OCI-LY3 (cell line): ENCODE measurements around the gene OPCML.

ENCODE experiments used
- H2AFZ ChIP-seq: fragments of 200-600, 300-600 bp; shearing (Covaris generic); 2 replicates; pipeline ENCODE4 v1.6.0; 2014; ENCODE audit warnings: antibody characterized with exemption, low read depth, low read length
- H3K27ac ChIP-seq: fragments of 200-600, 300-600 bp; sonication (generic); 2 replicates; pipeline ENCODE4 v1.5.1; 2014; ENCODE audit warnings: mild to moderate bottlenecking, low read length, moderate library complexity, mixed read lengths
- H3K27me3 ChIP-seq: fragments of 200-600, 300-600 bp; sonication (generic); 2 replicates; pipeline ENCODE4 v1.6.1; 2014; ENCODE audit warnings: low read depth, low read length, mixed read lengths
- H3K36me3 ChIP-seq: fragments of 200-600, 300-600 bp; sonication (generic); replicated peaks from 2 replicates; pipeline ENCODE3; 2014; ENCODE audit warnings: low read depth, low read length, mixed read lengths
- H3K4me1 ChIP-seq: fragments of 300-600, 200-600 bp; sonication (generic); 2 replicates; pipeline ENCODE4 v1.6.1; 2014; ENCODE audit warnings: low read length, mixed read lengths
- H3K4me2 ChIP-seq: fragments of 200-600, 300-600 bp; sonication (generic); 2 replicates; pipeline ENCODE4 v1.6.1; 2014; ENCODE audit warnings: low read length, mixed read lengths
- H3K4me3 ChIP-seq: fragments of 300-600, 200-600 bp; sonication (generic); 2 replicates; pipeline ENCODE4 v1.5.1; 2014; ENCODE audit warnings: antibody characterized with exemption, mild to moderate bottlenecking, low read length, moderate library complexity
- H3K79me2 ChIP-seq: fragments of 300-600, 200-600 bp; shearing (Covaris generic); 2 replicates; pipeline ENCODE4 v1.6.1; 2014; ENCODE audit warnings: mild to moderate bottlenecking, low read length, mixed read lengths
- H3K9ac ChIP-seq: fragments of 300-600, 200-600 bp; shearing (Covaris generic); 2 replicates; pipeline ENCODE4 v1.6.0; 2014; ENCODE audit warnings: mild to moderate bottlenecking, low read length, moderate library complexity
- H3K9me3 ChIP-seq: fragments of 200-600, 300-600 bp; shearing (Covaris generic); 2 replicates; pipeline ENCODE4 v1.6.1; 2014; ENCODE audit warnings: low read length, mixed read lengths; ENCODE audit not compliant: insufficient read depth
- H4K20me1 ChIP-seq: fragments of 200-600, 300-600 bp; sonication (generic); 2 replicates; pipeline ENCODE4 v1.6.1; 2016; ENCODE audit warnings: low read length, mixed read lengths; ENCODE audit not compliant: insufficient read depth
- EZH2phosphoT487 ChIP-seq: fragments of 200-600 bp; shearing (Covaris generic); IDR thresholded peaks from 2 replicates; pipeline ENCODE4 v1.6.1; 2018; ENCODE audit warnings: antibody characterized with exemption, mixed run types, low read depth
- TF ChIP-seq, protein P1 (sequence below): fragments of 200-600, 300-600 bp; sonication (generic); IDR thresholded peaks from 2 replicates; pipeline ENCODE4 v1.5.1; 2014; ENCODE audit warnings: antibody characterized with exemption, low read length, low read depth

Gene OPCML

DNA sequence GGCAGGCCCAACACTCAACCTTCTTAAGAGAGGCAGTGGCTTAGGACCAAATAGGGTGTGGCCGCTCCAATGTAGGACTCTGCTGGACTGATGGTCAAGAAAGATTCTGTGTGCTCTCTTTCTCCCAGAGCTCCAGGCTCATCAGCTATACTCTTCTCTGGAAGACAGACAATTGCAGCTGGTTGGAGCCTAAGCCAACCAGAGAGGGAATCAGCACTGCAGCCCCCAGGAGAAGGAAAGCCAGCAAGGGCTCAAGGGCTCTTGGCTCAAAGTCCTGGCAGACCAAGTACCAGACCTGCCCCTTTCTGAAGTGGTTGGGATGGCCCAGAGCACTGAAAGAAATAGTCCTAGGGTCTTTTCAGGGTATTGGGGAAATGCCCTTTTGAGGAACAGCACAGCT lies 1084.5 kb downstream of the OPCML start:
- H3K27me3 ChIP-seq: no peaks in the 10 kb centered on the region
- H4K20me1 ChIP-seq: no peaks in the 10 kb centered on the region
- H3K79me2 ChIP-seq: no peaks in the 10 kb centered on the region
- TF ChIP-seq EZH2phosphoT487: no peak
- TF ChIP-seq, protein P1, sequence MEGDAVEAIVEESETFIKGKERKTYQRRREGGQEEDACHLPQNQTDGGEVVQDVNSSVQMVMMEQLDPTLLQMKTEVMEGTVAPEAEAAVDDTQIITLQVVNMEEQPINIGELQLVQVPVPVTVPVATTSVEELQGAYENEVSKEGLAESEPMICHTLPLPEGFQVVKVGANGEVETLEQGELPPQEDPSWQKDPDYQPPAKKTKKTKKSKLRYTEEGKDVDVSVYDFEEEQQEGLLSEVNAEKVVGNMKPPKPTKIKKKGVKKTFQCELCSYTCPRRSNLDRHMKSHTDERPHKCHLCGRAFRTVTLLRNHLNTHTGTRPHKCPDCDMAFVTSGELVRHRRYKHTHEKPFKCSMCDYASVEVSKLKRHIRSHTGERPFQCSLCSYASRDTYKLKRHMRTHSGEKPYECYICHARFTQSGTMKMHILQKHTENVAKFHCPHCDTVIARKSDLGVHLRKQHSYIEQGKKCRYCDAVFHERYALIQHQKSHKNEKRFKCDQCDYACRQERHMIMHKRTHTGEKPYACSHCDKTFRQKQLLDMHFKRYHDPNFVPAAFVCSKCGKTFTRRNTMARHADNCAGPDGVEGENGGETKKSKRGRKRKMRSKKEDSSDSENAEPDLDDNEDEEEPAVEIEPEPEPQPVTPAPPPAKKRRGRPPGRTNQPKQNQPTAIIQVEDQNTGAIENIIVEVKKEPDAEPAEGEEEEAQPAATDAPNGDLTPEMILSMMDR: no peak
- no peak overlapping the region for H3K4me3 ChIP-seq
- H3K36me3 ChIP-seq: no peaks in the 10 kb centered on the region
- H3K27ac ChIP-seq: no peak overlapping the region
- no peak overlapping the region for H3K9ac ChIP-seq
- H3K9me3 ChIP-seq: no peaks in the 10 kb centered on the region
- H2AFZ ChIP-seq: no peak overlapping the region
- H3K4me2 ChIP-seq: no peak overlapping the region
- H3K4me1 ChIP-seq: no peaks in the 10 kb centered on the region

DNA sequence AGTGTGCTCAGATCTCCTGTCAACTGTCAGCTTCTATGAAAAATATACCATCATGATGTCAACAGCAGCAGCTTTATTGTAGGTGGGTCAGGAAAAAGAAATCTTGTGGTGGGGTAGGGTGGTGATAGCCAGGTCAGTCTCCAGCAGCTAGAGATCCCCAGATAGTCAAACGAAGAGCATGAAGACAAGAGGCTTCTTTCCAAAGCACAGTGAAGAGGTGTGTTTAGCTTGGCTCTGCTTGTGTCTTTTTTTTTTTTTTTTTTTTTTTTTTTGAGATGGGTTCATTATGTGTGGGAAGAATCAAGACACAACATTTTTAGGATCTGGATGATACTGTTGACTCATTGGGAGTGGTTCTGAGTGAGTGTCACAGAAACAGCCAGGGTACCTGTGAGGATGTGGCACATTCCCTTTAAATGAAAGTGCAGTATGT lies 1086.4 kb downstream of the OPCML start:
- Histone ChIP-seq H4K20me1 (no peaks in the 10 kb centered on the region), H3K4me2 (no peak overlapping the region), H3K79me2 (no peaks in the 10 kb centered on the region), H3K9ac (no peak overlapping the region), H3K36me3 (no peaks in the 10 kb centered on the region), H3K4me1 (no peaks in the 10 kb centered on the region), H3K27ac (no peak overlapping the region), H2AFZ (no peak overlapping the region), H3K9me3 (no peaks in the 10 kb centered on the region), H3K27me3 (no peaks in the 10 kb centered on the region), H3K4me3 (no peak overlapping the region)
- TF ChIP-seq, protein P1: no peak
- TF ChIP-seq EZH2phosphoT487: no peak

GRCh38 chr11:132444911-132445310 lies 1087.4 kb downstream of the OPCML start:
- H2AFZ ChIP-seq: no peak overlapping the region
- H4K20me1 ChIP-seq: no peaks in the 10 kb centered on the region
- no peak overlapping the region for H3K27ac ChIP-seq
- H3K9me3 ChIP-seq: no peaks in the 10 kb centered on the region
- no peak overlapping the region for H3K4me3 ChIP-seq
- no peaks in the 10 kb centered on the region for H3K4me1 ChIP-seq
- H3K79me2 ChIP-seq: no peaks in the 10 kb centered on the region
- H3K36me3 ChIP-seq: no peaks in the 10 kb centered on the region
- H3K4me2 ChIP-seq: no peak overlapping the region
- no peak for TF ChIP-seq EZH2phosphoT487
- TF ChIP-seq, protein P1: no peak
- no peaks in the 10 kb centered on the region for H3K27me3 ChIP-seq
- no peak overlapping the region for H3K9ac ChIP-seq

DNA sequence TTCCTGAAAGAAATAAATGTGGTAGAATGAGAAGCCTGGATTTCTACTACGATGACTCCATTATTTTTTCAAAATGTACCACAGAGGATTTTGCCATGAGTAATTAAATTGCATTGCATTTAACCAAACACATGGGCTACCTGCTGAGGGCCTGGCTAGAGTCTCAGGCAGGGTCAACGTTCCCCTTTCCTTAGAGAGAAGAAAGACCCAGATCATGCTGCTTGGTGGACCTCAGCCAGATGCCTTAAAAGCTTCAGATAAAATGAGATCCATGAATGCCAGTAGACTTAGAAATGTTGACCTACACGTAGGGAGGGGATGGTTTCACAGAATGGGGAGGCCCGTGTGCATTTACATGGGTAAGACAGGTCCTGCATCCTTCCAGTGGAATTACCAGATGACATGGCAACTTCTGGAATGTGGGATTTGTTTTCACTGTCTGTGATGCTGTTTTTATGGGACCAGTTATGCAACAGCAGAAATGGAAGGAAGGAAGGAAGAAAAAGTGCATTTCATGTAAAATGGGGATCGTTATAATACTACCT lies 1092.5 kb downstream of the OPCML start:
- Histone ChIP-seq H3K79me2 (no peaks in the 10 kb centered on the region), H3K9me3 (no peaks in the 10 kb centered on the region)

More for the DNA sequence above, 1092.5 kb downstream of the OPCML start:
- H3K27ac ChIP-seq: no peak overlapping the region
- no peaks in the 10 kb centered on the region for H3K4me1 ChIP-seq
- TF ChIP-seq, protein P1: no peak
- no peak for TF ChIP-seq EZH2phosphoT487
- H3K9ac ChIP-seq: no peak overlapping the region
- H3K4me3 ChIP-seq: no peak overlapping the region
- no peak overlapping the region for H3K4me2 ChIP-seq
- no peaks in the 10 kb centered on the region for H4K20me1 ChIP-seq
- H3K36me3 ChIP-seq: no peaks in the 10 kb centered on the region
- no peaks in the 10 kb centered on the region for H3K27me3 ChIP-seq
- H2AFZ ChIP-seq: no peak overlapping the region
